Mucosa of gallbladder (tissue), 1 donor: ENCODE measurements around the gene OBSCN. TPM values are rescaled to one million over a fixed set of nuclear protein-coding genes. Genes with fewer than 3 reads are reported as not detected.

Experiments used
- DNase-seq: peaks from one replicate; pipeline ENCODE4 v3.0.0-alpha.2; 2020; ENCODE audit warnings: low spot score
- total RNA-seq: library from RNA; stranded (reverse); gene quantifications from one replicate; pipeline ENCODE4 v1.2.1, GENCODE V29; 2021
- donor health status: DM: no; HTN: no; CAD: no.

The OBSCN gene
- total RNA-seq, 1 donor from 2014 or later, result 25.8 TPM

- no peak for DNase-seq
Observed at GRCh38 chr1:228399531-228400236, 191.8 kb downstream of the OBSCN start.

GRCh38 chr1:228400237-228400651 is 192.4 kb downstream of the OBSCN start:
- DNase-seq, result no peak

- no peak for DNase-seq
Observed at GRCh38 chr1:228400692-228401454, 193.0 kb downstream of the OBSCN start.

- no peak for DNase-seq
Observed at GRCh38 chr1:228401782-228402640, 194.2 kb downstream of the OBSCN start.

- no peak for DNase-seq
Observed at GRCh38 chr1:228402641-228403025, 194.8 kb downstream of the OBSCN start.

GRCh38 chr1:228403231-228403631 is 195.4 kb downstream of the OBSCN start:
- DNase-seq, result no peak

GRCh38 chr1:228404107-228404720 is 196.4 kb downstream of the OBSCN start:
- no peak for DNase-seq

- DNase-seq, result no peak
Observed at GRCh38 chr1:228405200-228405978, 197.5 kb downstream of the OBSCN start.

GRCh38 chr1:228405979-228406228 is 198.1 kb downstream of the OBSCN start:
- DNase-seq, result no peak

GRCh38 chr1:228407106-228408040 is 199.5 kb downstream of the OBSCN start:
- DNase-seq, result no peak

- DNase-seq, result no peak
Observed at GRCh38 chr1:228408041-228408868, 200.4 kb downstream of the OBSCN start.

- no peak for DNase-seq
Observed at GRCh38 chr1:228408869-228409805, 201.3 kb downstream of the OBSCN start.

- DNase-seq, result no peak
Observed at GRCh38 chr1:228410015-228410414, 202.2 kb downstream of the OBSCN start.

- DNase-seq, result no peak
Observed at GRCh38 chr1:228410671-228411070, 202.8 kb downstream of the OBSCN start.

GRCh38 chr1:228411121-228411520 is 203.3 kb downstream of the OBSCN start:
- DNase-seq, result no peak

GRCh38 chr1:228411548-228412430 is 203.9 kb downstream of the OBSCN start:
- DNase-seq, result no peak
